ENCODE results near the gene SLIT1. TPM values are rescaled to one million over a fixed set of nuclear protein-coding genes. Genes with fewer than 3 reads are reported as not detected.

Gene SLIT1
- total RNA-seq, 2 experiments from 2014 or later: 0.13 to 1.0 TPM

DNA sequence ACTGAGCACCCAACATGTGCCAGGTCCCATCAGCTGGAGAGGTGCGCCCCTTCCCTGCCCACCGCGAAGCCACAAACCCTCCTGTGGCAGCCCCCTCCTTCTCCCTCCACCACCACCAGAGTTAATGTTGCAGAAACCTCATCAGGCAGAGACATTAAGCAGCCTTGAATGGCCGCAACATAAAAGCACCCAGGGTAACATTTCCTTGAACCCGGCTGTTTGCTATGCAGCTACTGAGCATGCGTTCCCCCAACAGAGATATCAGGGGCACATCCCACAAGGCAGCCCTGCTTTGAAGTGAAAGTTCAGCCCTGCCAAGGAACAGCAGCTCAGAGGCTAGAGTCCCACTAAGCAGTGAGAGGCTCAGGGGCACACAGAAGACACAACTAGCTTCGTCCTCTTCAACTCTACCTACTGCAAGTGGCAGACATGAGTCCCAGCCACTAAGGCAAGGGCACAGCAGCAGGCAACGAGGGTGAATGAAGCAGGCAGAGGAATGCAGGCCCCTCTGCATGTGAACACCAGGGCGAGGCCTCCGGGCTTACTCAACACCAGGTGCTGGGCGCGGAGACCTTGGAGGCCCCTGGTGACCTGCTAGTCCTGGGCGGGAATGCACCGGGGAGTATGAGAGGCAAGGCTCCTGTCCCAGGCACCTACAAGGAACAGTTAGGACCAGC is 107.4 kb downstream of the SLIT1 start:
- no peaks in the 10 kb centered on the region for H3K36me3 ChIP-seq (ENCODE audit: insufficient read depth, low read length)
- BruUV-seq (replicated peaks): no TSS peak
- no peaks in the 10 kb centered on the region for H3K79me2 ChIP-seq (ENCODE audit: insufficient read depth, low read depth, low read length)
- H3K4me3 ChIP-seq (ENCODE audit: low read depth, low read length, poor library complexity, severe bottlenecking): no peak overlapping the region
- DNase-seq (ENCODE audit: low spot score): no peak
- ChIA-PET CTCF (ENCODE audit: unreplicated experiment) (no interaction called here), POLR2A (interaction anchor here (0.5 kb wide), 1 partner anchor 255 kb away, joined by 3 read pairs; no protein-coding TSS in a partner anchor)
- no peak overlapping the region for H3K4me2 ChIP-seq (ENCODE audit: low read length)
- H3K9me3 ChIP-seq (ENCODE audit: low read length): no peaks in the 10 kb centered on the region
- H2AFZ ChIP-seq (ENCODE audit: low read length): no peak overlapping the region
- H3K9me2 ChIP-seq (ENCODE audit: insufficient read depth, low read length): no peaks in the 10 kb centered on the region
- H4K20me1 ChIP-seq (ENCODE audit: insufficient read depth, low read length): no peaks in the 10 kb centered on the region
- no peak overlapping the region for H3K27ac ChIP-seq (ENCODE audit: low read depth, low read length, poor library complexity, severe bottlenecking)
- intact Hi-C loops (cut with micrococcal nuclease; ENCODE audit: unreplicated experiment): no loop called here
- H3K4me1 ChIP-seq (ENCODE audit: insufficient read depth, low read length, poor library complexity, severe bottlenecking): no peaks in the 10 kb centered on the region
- TF ChIP-seq CTCF (conservative IDR thresholded peaks at IDR 0.05; ENCODE audit: low read length) (no peak), EZH2phosphoT487 (IDR thresholded peaks at IDR 0.05; ENCODE audit: borderline replicate concordance, low read depth, low read length) (no peak)

DNA sequence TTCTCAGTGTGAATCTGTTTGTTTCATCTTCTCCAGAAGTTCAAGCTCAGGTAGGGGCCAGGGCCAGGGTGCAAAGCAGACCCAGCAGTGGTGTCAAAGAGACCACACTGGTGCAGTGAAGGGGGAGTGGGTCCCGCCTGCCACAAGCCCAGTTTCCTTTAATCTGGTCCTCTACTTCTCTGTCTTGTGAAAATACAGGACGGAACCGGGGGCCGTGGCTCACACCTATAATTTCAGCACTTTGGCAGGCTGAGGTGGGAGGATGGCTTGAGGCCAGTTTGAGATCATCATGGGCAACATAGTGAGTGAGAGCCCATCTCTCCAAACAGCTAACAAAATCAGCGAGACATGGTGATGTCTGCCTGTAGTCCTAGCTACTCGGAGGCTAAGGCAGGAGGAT is 109.0 kb downstream of the SLIT1 start:
- no peak for TF ChIP-seq CTCF (conservative IDR thresholded peaks at IDR 0.05; ENCODE audit: low read length)
- no peak for TF ChIP-seq EZH2phosphoT487 (IDR thresholded peaks at IDR 0.05; ENCODE audit: borderline replicate concordance, low read depth, low read length)
- no peaks in the 10 kb centered on the region for H3K9me3 ChIP-seq (ENCODE audit: low read length)
- H3K79me2 ChIP-seq (ENCODE audit: insufficient read depth, low read depth, low read length): no peaks in the 10 kb centered on the region
- no peaks in the 10 kb centered on the region for H3K9me2 ChIP-seq (ENCODE audit: insufficient read depth, low read length)
- H2AFZ ChIP-seq (ENCODE audit: low read length): no peak overlapping the region
- no peak overlapping the region for H3K4me2 ChIP-seq (ENCODE audit: low read length)
- intact Hi-C loops (cut with micrococcal nuclease; ENCODE audit: unreplicated experiment): no loop called here
- H3K4me1 ChIP-seq (ENCODE audit: insufficient read depth, low read length, poor library complexity, severe bottlenecking): no peaks in the 10 kb centered on the region
- no peak overlapping the region for H3K27ac ChIP-seq (ENCODE audit: low read depth, low read length, poor library complexity, severe bottlenecking)
- H3K4me3 ChIP-seq (ENCODE audit: low read depth, low read length, poor library complexity, severe bottlenecking): no peak overlapping the region
- ChIA-PET POLR2A (no interaction called here), CTCF (ENCODE audit: unreplicated experiment) (no interaction called here)
- no peaks in the 10 kb centered on the region for H3K36me3 ChIP-seq (ENCODE audit: insufficient read depth, low read length)
- no peaks in the 10 kb centered on the region for H4K20me1 ChIP-seq (ENCODE audit: insufficient read depth, low read length)
- no peak for DNase-seq (ENCODE audit: low spot score)
- no TSS peak for BruUV-seq (replicated peaks)

DNA sequence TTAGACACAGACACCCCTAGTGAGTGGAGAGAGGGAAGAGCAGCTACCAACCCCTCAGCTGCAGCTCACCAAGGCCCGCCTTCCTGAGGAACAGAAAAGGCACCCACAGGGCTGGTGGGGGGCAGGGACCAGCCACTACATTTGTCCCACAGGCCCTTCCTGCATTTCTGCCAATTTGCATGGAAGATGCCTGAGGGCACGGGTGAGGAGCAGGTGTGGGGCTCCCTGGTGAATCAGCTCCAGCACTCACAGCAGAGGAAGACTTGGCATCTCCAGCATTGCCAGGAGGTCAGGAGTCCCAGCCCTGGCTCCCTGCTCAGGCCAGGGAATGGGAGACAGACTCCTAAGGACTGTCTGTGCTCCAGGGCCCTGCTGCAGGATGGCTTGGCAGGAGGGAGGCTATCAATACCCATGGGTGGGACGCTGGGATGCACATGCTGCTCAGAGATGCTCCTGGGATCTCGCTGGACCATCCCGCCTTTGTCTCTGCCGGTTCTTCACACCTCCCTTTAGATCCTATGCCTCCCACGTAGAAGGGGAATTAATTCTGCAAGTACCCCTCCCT is 109.7 kb downstream of the SLIT1 start:
- Histone ChIP-seq H3K79me2 (ENCODE audit: insufficient read depth, low read depth, low read length) (no peaks in the 10 kb centered on the region), H3K27ac (ENCODE audit: low read depth, low read length, poor library complexity, severe bottlenecking) (no peak overlapping the region), H3K36me3 (ENCODE audit: insufficient read depth, low read length) (no peaks in the 10 kb centered on the region), H3K4me1 (ENCODE audit: insufficient read depth, low read length, poor library complexity, severe bottlenecking) (no peaks in the 10 kb centered on the region), H2AFZ (ENCODE audit: low read length) (no peak overlapping the region), H3K9me3 (ENCODE audit: low read length) (no peaks in the 10 kb centered on the region), H4K20me1 (ENCODE audit: insufficient read depth, low read length) (no peaks in the 10 kb centered on the region), H3K4me3 (ENCODE audit: low read depth, low read length, poor library complexity, severe bottlenecking) (no peak overlapping the region), H3K4me2 (ENCODE audit: low read length) (no peak overlapping the region), H3K9me2 (ENCODE audit: insufficient read depth, low read length) (no peaks in the 10 kb centered on the region)
- no TSS peak for BruUV-seq (replicated peaks)
- POLR2A ChIA-PET: no interaction called here
- CTCF ChIA-PET (ENCODE audit: unreplicated experiment): no interaction called here
- DNase-seq (ENCODE audit: low spot score): no peak
- no peak for TF ChIP-seq CTCF (conservative IDR thresholded peaks at IDR 0.05; ENCODE audit: low read length)
- TF ChIP-seq EZH2phosphoT487 (IDR thresholded peaks at IDR 0.05; ENCODE audit: borderline replicate concordance, low read depth, low read length): no peak
- intact Hi-C loops (cut with micrococcal nuclease; ENCODE audit: unreplicated experiment): no loop called here
